HG03354 (cell line): ENCODE results near the gene GRM5.
"Not testable (repeated sequence)": the region's sequence is repeated elsewhere in the genome, so short reads cannot be mapped to it uniquely, and the experiment has no call there.

ENCODE experiments used
- ATAC-seq: cut with Tn5 transposase; IDR thresholded peaks from one replicate; pipeline ENCODE4 v1.9.1; 2021; ENCODE audit warnings: mild to moderate bottlenecking; ENCODE audit not compliant: unreplicated experiment, poor library complexity, severe bottlenecking

Gene GRM5

DNA sequence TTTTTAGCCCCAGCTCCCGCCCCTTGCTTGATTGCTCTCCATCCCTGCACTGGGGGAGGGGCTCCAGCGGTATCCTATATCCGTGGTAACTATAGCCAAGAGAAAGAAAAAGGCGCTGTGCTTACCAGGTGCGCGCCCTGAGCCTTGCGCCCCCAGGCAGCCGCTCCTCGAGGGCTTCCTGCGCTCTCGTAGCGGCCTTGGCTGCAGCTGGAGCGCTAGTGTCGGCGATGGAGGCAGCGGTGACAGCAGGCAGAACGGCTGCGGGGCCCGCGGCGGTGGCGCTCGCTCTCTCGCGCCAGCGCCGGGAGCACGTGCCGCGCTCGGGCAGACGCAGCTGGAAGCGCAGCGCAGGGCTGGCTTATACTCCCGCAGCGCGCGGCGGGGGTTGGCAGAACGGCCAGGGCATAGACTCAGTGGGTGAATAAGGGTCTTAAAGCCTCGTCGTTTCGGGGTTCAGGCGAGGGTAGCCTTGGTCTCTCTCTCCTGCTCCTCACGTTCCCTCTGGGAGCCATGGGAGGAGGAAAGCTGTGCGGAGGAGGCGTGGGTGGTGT is at the start of gene GRM5:
Gene GRM5 (minus strand): TSS at position 332 of the 551 bp plus-strand sequence. CDS start 18,110 bp downstream, outside the sequence.
- not testable (repeated sequence) for ATAC-seq

DNA sequence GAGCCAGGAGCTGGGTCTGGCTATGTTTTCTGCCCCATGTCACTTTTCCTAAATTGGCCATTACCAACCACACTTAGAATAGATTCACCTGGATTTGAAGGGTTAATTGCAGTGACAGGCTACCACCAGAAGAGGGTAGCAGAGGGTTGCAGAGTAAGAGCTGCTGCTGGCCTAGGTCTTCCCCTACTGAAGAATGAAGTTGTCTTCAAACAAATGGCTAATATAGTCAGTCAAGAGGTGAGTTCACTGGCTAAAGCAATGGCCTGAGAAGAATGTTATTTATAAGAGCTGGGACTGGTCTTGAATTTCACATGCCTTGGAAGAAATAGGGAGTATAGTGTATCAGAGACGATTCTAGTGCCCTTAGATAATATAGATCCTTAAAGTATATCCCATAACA is 32.2 kb upstream of the GRM5 start:
- ATAC-seq, result peak; percentile 97

DNA sequence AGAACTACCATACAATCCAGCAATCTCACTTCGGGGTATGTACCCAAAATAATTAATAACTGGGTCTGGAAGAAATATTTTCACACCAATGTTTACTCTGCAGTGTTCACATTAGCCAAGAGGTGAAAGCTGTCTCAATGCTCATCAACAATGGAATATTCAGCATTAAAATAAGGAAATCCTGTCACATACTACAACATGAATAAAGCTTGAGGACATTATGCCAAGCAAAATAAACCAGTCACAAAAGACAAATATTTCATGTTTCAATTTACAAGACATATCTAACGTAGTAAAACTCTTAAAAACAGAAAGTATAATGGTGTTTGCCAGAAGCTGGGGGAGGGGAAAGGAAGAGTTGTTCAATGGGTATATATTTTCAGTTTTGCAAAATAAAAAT is 28.0 kb upstream of the GRM5 start:
- not testable (repeated sequence) for ATAC-seq

DNA sequence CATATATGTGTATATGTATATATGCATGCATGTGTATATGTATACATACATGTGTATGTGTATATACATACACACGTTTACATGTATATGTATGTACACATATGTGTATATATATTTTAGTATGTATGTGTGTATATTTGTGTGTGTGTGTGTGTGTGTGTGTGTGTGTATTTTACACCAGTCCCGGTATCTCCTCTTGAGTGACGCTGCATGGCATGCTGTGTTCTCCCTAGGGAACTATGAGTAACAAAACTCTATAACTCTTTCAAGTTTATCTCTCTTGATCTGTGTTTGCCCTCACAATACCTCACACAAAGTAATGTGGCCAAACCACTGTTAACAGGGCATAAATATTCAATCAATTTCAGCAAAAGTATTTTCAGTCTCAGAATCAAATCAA is 19.2 kb upstream of the GRM5 start:
- ATAC-seq, result not testable (repeated sequence)

DNA sequence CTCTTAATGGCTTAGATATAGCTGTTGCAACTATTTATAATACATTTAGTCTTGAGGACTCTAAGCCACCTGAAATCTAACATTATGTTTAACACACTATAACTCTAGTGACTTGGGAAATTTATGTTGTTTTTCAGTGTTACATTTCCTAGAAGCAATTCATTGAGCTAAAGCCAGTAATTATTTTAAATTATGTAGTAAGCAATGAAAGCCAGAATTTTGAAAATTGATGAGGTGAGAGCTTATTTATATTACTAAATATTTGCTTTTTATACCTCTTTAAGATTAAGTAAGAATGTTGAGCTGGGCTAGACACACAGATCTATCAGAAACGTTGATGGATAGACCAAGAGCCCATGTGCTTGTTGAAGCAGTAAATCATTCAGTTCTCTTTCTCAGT is 5.1 kb upstream of the GRM5 start:
- not testable (repeated sequence) for ATAC-seq

DNA sequence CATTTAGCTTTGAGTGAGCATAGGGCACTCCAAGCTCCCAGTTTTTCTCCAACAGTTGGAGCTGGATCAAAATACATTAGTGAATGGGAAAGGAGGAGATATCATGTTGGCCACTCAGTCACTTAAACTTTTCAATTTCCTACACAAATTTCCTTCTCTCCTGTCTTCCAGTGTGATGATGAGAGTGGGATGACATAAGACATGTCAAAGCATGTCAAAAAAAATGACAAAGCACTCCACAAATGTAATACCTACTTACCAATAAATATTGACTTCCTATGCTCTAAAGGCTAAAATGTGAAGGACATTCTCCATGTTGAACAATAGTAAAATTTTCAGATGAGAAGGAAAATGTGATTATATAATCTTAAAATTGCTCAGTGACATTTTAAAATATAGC is 1.5 kb upstream of the GRM5 start:
- no peak for ATAC-seq

DNA sequence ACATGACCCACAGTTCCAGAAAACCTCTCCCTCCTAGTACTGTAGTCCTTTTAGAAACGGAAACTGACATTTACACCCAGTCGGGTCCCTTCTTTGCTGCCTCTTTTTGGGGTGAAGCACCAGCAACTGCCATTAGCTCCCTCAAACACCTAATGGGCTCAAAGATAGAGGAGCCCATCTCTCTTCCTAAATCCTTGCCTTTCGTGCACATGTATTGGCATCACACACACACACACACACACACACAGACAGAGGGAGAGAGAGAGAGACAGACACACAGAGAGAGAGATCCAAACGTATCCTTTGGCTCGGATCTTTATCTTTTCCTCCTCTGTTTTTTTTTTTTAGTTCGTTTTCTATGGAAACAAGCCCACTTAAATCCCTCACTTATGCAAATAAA is 716 bp downstream of the GRM5 start:
- no peak for ATAC-seq

DNA sequence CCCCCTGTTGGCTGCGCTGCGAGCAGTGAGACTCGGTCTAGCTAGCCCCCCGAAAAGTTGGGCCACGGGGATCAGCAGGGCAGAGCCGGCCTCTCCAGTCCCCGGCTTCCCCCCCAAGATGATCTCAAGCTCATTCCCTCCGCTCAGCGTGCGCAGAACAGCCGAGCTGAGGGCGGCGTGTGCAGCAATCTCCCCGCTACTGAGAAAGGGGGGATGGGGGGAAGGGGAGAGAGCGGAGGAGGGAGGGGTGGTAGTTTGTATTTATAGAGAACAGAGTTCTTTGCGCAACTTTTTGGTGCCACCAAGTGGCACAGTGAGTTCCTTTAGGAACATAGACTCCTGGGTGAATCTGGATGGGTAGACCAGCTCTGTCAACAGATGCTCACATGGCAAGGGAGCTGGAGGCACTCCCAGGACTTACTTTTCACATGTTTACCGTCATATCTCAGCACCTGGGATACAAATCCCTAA is 2.3 kb downstream of the GRM5 start:
- not testable (repeated sequence) for ATAC-seq

DNA sequence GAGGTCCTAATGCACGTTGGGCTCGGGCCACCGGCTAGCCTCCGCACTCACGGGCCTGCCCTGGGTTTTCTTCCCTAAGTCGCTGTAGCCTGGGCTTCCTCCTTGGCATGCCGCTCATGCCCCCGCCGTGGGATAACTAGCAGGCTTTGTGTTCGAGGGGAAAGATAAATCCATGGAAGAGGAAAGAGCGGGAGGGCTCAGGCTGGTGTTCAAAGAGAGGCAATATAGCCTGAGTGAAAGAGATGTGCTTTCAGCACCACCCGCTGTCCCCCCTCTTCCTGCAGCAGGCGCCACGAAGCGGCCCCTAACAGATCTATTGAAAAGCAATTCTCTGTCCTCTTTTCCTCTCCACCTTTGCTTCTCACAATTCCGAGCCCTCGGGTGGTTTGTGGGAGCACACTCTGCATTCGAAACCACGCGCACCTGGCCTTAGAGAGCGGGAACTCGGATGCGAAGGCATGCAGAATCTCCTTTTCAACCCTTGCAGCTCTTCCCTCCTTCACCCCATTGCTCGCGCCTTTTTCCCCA is 2.9 kb downstream of the GRM5 start:
- not testable (repeated sequence) for ATAC-seq

DNA sequence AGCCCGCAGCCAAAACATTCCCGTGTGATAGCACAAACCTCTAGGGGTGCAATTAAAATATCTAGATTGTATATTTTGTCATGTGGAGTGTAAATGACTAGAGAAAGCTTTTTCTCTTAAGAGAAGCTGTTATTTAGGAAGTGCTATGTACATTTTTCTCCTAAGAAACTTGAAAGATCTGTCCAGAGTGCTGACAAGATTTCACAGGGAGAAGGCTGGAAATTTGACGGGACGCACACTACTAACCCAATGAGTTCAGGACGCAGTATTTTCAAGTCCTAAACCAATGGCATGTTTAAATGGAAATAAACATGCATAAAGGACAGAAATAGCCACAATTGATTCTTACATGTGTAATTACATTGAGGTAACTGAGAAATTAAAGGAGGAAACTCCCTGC is 3.9 kb downstream of the GRM5 start:
- ATAC-seq, result not testable (repeated sequence)

DNA sequence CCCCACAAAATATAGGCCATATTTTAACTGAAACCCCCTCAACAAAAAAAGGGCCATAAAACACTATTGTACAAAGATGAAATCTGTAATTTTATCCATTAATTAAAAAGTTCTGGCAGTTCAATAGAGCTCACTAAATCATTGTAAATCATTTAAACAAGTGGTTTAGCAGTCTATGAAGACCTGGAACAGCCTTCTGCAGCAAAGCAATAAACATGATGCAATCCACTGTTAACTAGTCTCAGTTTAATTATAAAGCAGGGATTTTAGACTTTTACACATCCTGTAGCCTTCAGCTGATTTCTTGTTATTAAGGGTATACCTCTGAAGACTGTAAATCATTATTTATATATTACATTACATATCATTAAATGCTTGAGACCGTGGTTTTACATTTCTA is 8.4 kb downstream of the GRM5 start:
- not testable (repeated sequence) for ATAC-seq

DNA sequence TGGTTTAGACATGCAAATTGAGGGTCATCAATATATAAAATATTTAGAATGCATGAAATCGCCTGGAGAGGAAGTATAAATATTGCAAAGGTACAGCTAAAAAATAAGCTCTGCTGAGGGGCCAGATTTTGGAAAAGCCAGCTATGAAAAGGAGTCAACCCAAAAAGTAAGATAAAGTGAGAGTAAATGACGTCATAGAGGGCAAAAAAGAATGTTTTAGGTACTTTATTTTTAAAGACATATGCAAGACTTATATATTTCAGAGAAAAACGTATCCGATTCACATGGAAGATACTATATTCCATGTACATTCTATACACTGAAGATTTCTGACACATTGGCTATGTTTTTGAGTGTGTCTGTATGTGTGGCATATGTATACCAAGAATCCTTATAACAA is 13.6 kb downstream of the GRM5 start:
- no peak for ATAC-seq

DNA sequence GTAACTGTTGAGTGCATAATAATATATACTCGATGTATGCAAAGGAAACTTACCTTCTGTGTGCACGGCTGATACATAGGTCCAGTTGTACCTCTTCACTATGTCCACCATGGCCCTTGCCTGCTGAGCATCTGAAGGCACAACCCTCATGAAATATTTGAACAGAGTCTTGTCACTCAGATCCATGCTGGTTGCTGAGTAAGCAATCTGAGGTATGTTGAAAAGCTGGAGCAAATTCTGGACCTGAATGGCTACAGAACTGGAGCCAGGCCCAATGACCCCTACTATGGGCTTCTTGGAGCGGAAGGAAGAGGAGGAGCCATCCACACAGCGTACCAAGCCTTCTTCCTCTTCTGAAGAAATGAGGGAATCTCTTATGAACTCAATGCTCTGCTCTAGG is 18.6 kb downstream of the GRM5 start:
- ATAC-seq, result not testable (repeated sequence)

DNA sequence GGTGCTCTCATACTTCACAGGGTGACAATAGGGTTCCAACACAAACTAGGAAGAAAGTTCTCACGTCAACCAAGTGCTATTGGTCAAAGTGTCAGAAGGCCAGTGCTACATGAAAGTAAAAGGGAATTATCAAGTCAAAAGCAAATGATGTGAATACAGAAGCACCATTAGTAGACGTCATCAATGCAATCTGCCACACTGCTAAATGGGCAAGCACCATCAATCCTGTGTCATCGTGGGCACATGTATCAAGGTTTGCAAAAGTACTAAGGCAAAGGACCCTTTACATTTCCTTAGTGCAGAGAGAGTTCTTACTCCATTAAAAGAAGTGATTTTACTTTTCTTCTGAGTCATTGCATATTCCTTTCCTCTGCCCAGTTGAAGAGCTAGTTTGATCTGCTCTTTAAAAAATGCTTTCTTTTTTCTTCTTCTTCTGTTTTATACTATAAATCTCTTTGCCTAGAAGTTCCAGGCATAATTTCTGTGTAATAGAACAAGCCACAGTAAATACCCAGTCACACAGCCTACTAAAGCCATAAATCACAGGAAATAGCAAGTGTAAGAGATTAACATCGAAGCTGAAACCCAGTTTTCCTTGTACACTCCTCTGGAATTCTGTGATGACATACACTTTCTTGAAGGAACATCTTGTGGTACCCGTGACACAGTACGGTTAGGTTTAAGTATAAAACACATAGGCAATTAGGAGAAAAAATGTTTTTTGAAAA is 21.8 kb downstream of the GRM5 start:
- not testable (repeated sequence) for ATAC-seq

DNA sequence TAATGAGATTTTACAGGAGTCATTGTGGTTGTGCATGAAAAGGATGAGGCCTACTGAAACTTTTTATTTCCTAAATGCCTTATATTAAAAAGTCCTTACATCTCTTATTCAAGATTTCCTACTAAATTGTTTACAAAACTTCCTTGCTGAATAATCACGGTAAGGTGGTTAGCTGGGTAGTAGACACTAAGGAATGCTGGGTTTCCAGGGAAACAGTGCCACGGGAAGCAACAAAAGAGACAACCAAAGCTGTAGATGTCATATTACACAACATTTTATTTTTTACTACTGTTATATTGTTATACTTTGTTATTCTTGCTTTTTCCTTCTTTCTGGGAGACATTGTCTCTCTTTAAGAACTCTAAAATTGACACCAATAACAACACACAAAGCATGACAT is 36.1 kb downstream of the GRM5 start:
- not testable (repeated sequence) for ATAC-seq

DNA sequence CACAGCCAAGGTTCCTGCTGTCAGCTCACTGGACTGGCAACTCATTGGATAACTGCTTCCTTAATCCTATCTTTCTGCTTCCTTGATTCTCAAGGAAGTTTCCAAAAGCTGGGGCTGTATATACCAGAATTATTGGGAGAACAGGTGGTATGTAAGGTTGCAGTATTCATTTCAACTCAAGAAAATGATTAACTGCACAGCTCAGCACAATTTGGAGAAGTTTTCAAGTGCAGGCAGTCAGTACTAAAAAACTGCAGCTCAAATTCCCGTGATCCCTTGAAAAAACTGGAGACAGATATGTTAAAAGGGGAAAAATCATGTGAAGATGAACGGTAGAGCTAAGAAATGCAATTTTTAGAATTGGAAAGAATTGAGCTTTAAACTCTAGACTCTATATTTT is 44.4 kb downstream of the GRM5 start:
- ATAC-seq, result no peak

DNA sequence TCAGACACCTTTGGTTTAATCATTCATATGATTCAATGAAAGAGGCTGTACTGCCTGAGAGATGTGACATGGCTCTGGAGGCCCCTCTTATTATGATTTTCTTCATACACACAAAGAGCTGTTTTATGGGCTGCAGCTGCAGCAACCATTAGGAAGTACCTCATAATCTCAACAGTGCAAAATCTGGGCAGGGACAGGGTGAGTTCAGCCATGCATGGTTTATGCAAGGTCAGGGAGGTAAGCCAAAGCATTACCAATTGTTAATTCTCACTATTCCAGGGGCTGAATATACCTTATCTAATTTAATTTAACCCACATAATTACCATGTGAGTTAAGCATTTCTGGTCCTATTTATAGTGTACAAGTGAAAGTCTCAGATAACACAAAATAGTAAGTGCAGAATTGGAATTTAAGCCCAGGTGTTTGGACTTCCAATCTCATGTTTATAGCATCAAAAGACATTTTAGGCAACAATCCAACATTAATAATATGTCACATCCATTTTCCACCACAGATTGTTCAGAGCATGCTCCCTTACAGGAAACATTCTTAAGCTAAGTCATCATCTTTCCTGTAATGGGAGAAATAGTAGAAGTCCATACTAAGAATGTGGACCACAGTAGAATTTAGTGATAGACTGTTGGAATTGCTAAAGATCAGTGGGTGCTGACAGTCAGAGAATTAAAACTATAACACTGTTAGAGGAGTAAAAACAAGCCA is 45.8 kb downstream of the GRM5 start:
- not testable (repeated sequence) for ATAC-seq

DNA sequence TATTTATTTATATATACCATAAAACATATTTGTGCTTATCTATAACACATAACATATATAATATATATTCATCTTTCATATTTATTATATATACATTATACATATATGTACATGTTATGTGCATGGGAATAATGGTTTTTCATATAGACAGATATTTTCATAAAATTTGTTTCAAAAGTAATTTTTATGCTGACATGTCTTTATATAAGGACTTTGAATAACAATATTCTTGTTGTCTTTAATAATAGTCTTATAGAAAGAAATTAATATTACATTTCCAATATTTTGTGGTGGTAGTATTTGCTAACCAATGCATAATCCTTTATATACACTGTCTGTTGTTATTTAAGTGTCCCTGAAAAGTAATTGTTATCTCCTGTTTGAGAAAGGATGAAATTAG is 49.6 kb downstream of the GRM5 start:
- no peak for ATAC-seq

DNA sequence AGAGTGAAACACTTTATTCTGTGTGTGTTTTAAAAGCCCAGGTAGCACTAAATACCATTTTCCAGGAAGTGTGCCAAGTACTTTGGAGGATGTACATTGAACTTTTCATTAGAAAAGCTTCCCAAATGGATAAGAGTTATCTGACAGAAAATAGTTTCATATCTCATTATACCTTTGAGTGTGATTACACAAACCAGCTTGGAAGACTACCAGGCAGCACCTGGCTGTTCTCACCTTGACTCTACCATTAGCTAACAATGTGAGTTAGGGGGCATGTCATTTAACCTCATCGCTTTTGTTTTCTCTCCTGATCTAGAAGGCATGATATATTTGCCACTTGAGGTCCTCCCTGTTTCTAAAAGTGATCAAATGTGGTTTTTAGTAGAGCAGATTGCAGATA is 50.2 kb downstream of the GRM5 start:
- no peak for ATAC-seq

DNA sequence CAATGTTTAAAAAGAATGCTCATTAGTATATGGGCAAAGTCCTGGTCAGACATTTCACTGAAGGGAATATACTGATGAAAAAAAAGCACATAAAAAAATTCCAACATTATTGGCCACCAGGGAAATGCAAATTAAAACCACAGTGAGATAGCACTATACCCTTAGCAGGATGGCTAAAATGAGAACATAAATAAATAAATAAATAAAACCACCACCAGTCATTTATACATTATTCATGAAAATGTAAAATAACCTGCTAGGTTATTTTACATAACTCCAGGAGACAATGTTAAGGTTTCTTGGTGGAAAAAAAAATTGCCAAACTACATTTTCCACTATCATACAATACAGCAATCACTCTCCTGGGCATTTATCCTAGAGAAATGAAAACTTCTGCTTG is 64.9 kb downstream of the GRM5 start:
- ATAC-seq, result not testable (repeated sequence)

DNA sequence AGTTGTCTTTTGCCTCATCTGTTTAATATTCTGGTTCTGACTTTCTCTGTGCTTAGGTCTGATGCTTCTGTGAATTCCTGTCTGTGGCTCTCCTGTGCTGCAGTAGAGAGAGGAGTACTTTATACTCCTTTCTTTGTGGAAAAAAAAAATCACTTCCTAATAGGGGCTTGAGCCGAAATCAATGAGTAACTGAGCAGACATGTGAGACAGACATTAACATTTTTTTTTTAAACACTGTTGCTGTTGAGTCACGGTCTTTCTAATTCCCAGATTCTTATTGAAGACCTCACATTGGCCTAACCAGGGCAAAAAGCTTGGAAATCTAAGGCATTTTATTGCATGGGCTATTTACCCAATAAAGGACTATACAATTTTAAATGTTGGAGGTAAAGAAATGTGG is 86.1 kb downstream of the GRM5 start:
- no peak for ATAC-seq
